Measurements from ENCODE around the gene GNAO1.

Gene GNAO1

DNA sequence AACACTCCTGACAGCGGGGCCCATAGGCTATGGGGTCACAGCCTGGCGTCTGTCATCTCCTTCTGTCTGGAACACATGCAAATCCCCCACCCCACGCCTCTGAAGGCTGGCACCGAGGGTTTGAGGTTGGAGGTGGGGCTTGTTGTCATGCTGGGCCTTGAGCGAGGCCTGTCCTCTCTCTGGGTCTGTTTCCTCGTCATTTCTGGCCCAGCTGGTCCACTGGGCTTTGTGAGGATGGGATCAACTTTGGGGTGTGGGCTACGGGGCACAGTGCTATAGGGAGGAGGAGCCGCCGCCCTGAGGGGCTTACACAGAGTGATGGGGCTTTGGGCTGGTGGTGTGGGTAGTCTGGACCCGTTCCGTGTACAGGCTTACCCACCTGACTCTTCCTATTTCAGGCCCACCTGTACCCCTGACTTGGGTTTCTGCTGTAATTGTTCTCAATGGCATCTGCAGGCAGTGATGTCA lies 146.6 kb downstream of the GNAO1 start:
- no peak for TF ChIP-seq CTCF (IDR thresholded peaks at IDR 0.05; ENCODE audit: low read depth, low read length, missing control alignments)
- DNase-seq (ENCODE audit: low read depth) = no peak
- H3K4me3 ChIP-seq (ENCODE audit: low read depth, low read length) = no peak overlapping the region

- no peak for TF ChIP-seq CTCF (IDR thresholded peaks at IDR 0.05; ENCODE audit: low read depth, low read length, missing control alignments)
- no peak overlapping the region for H3K4me3 ChIP-seq (ENCODE audit: low read depth, low read length)
- DNase-seq (ENCODE audit: low read depth) = no peak
Observed at GRCh38 chr16:56338566-56339318, 147.5 kb downstream of the GNAO1 start.

- TF ChIP-seq CTCF (IDR thresholded peaks at IDR 0.05; ENCODE audit: low read depth, low read length, missing control alignments) = no peak
- no peak overlapping the region for H3K4me3 ChIP-seq (ENCODE audit: low read depth, low read length)
- no peak for DNase-seq (ENCODE audit: low read depth)
Observed at GRCh38 chr16:56339431-56340195, 148.3 kb downstream of the GNAO1 start.

DNA sequence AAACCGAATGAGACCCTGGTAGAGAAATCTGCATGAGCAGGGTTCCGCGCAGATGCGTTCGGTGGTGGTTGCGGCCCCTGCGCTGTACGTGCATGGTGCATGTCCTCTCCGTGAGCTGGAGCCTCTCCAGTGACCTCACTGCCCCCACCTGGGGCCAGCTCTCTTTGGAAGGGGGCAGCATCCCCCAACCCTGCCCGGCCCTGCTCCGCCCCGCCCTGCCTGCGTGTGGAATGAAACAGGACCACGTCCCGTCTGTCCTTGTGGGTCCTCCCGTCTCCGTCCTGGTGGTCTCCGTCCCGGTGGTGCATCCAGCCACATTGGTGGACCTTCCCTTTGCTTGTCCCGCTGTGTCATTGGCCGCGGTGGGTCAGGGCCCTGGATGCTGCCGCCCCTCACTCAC lies 149.1 kb downstream of the GNAO1 start:
- no peak overlapping the region for H3K4me3 ChIP-seq (ENCODE audit: low read depth, low read length)
- DNase-seq (ENCODE audit: low read depth) = no peak
- no peak for TF ChIP-seq CTCF (IDR thresholded peaks at IDR 0.05; ENCODE audit: low read depth, low read length, missing control alignments)

- no peak for DNase-seq (ENCODE audit: low read depth)
- no peak for TF ChIP-seq CTCF (IDR thresholded peaks at IDR 0.05; ENCODE audit: low read depth, low read length, missing control alignments)
- no peak overlapping the region for H3K4me3 ChIP-seq (ENCODE audit: low read depth, low read length)
Observed at GRCh38 chr16:56340864-56341365, 149.6 kb downstream of the GNAO1 start.

DNA sequence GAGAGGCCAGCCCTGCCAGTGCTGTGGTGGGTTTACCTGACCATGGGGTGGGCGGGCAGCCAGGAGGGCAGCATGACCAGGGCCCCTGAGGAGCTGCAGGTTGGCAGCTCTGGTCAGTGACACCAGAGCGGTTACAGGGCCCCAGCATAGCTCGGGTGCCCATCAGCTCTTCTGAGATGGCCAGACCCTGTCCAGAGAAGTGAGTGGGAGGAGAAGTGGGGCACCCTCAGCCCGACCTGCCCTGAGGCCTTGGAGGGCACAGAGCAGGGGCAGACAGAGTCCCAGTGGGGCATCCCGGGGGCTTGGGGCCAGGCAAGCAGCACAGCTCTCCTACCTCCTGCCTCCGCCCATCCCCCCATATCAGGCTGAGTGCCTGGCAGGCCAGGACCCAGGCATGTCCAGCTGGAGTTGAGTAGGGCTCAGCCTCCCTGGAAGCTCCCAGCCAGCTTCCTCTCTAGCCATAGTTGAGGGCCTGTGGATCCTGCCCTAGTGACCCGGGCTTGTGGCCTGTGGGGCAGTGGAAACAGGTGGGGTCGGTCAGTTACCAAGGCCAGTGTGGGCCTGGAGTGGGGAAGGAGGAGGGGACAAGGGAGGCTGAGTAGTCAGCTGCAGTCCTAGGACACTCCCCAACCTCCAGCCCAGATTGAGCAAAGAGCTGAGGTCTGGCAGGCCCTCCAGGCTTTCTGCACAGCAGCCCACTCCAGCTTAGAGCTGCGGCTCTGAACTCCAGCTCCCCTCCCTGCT lies 150.5 kb downstream of the GNAO1 start:
- DNase-seq (ENCODE audit: low read depth) = no peak
- H3K4me3 ChIP-seq (ENCODE audit: low read depth, low read length) = no peak overlapping the region
- TF ChIP-seq CTCF (IDR thresholded peaks at IDR 0.05; ENCODE audit: low read depth, low read length, missing control alignments) = no peak

Data from GM12864 (cell line).